Osteoblast (primary cell): ENCODE measurements around the gene RNF150. TPM values are rescaled to one million over a fixed set of nuclear protein-coding genes. Genes with fewer than 3 reads are reported as not detected.
"Not testable (repeated sequence)": the region's sequence is repeated elsewhere in the genome, so short reads cannot be mapped to it uniquely, and the experiment has no call there.

Source experiments
- DNase-seq: peaks from one replicate; pipeline ENCODE4 v3.0.0; 2011; ENCODE audit warnings: low spot score, mixed read lengths; ENCODE audit not compliant: insufficient read length; ENCODE audit errors: missing footprints
- H2AFZ ChIP-seq: 2 replicates; pipeline ENCODE4 v1.6.0; 2011; ENCODE audit warnings: mild to moderate bottlenecking, low read length
- H3K27ac ChIP-seq: 2 replicates; pipeline ENCODE4 v1.5.1; 2011; ENCODE audit warnings: mild to moderate bottlenecking, low read depth, low read length, moderate library complexity
- H3K27me3 ChIP-seq: 2 replicates; pipeline ENCODE4 v1.6.0; 2012; ENCODE audit warnings: mild to moderate bottlenecking, control low read depth, inconsistent platforms, low read length, moderate library complexity; ENCODE audit not compliant: insufficient read depth
- H3K36me3 ChIP-seq: 2 replicates; pipeline ENCODE4 v1.5.1; 2011; ENCODE audit warnings: mild to moderate bottlenecking, low read length, control low read depth, moderate library complexity; ENCODE audit not compliant: insufficient read depth
- H3K4me1 ChIP-seq: 2 replicates; pipeline ENCODE4 v1.5.1; 2011; ENCODE audit warnings: mild to moderate bottlenecking, low read length, control low read depth, moderate library complexity; ENCODE audit not compliant: insufficient read depth
- H3K4me2 ChIP-seq: 2 replicates; pipeline ENCODE4 v1.6.0; 2011; ENCODE audit warnings: mild to moderate bottlenecking, low read length; ENCODE audit not compliant: insufficient read depth
- H3K4me3 ChIP-seq: fragments of 200-600 bp; sonication (generic); 3 replicates; pipeline ENCODE4 v1.5.1; 2012; ENCODE audit warnings: mild to moderate bottlenecking, low read length, inconsistent platforms; ENCODE audit not compliant: insufficient read depth
- H3K79me2 ChIP-seq: 2 replicates; pipeline ENCODE4 v1.6.0; 2012; ENCODE audit warnings: mild to moderate bottlenecking, low read length, control low read depth, inconsistent platforms; ENCODE audit not compliant: insufficient read depth
- H3K9me3 ChIP-seq: 2 replicates; pipeline ENCODE4 v1.5.1; 2011; ENCODE audit warnings: low read depth, low read length, control low read depth
- H4K20me1 ChIP-seq: 2 replicates; pipeline ENCODE4 v1.6.0; 2012; ENCODE audit warnings: mild to moderate bottlenecking, low read length, control low read depth; ENCODE audit not compliant: insufficient read depth
- total RNA-seq: library from RNA; depleted of rRNA; stranded (reverse); fragments of >200 nt; gene quantifications from 2 replicates; pipeline ENCODE4 v1.2.3, GENCODE V29; 2012
- TF ChIP-seq, protein P1 (sequence below): IDR thresholded peaks from 2 replicates; pipeline ENCODE4 v1.5.1; 2011; ENCODE audit warnings: mild to moderate bottlenecking, low read depth, low read length, moderate library complexity; ENCODE audit errors: extremely low read depth

RNF150 gene
- total RNA-seq, 1 donor = 13.4 TPM

GRCh38 chr4:140812916-140813315, 320.4 kb downstream of the RNF150 start:
- no peaks in the 10 kb centered on the region for H3K79me2 ChIP-seq
- no peaks in the 10 kb centered on the region for H3K36me3 ChIP-seq
- H3K9me3 ChIP-seq = no peaks in the 10 kb centered on the region
- no peak overlapping the region for H3K4me2 ChIP-seq
- H3K27ac ChIP-seq = no peak overlapping the region
- no peak overlapping the region for H2AFZ ChIP-seq
- no peak overlapping the region for H3K4me3 ChIP-seq
- no peaks in the 10 kb centered on the region for H3K4me1 ChIP-seq
- DNase-seq = no peak
- no peaks in the 10 kb centered on the region for H4K20me1 ChIP-seq
- peaks cover 25% of the 10 kb centered on the region for H3K27me3 ChIP-seq
- TF ChIP-seq, protein P1, sequence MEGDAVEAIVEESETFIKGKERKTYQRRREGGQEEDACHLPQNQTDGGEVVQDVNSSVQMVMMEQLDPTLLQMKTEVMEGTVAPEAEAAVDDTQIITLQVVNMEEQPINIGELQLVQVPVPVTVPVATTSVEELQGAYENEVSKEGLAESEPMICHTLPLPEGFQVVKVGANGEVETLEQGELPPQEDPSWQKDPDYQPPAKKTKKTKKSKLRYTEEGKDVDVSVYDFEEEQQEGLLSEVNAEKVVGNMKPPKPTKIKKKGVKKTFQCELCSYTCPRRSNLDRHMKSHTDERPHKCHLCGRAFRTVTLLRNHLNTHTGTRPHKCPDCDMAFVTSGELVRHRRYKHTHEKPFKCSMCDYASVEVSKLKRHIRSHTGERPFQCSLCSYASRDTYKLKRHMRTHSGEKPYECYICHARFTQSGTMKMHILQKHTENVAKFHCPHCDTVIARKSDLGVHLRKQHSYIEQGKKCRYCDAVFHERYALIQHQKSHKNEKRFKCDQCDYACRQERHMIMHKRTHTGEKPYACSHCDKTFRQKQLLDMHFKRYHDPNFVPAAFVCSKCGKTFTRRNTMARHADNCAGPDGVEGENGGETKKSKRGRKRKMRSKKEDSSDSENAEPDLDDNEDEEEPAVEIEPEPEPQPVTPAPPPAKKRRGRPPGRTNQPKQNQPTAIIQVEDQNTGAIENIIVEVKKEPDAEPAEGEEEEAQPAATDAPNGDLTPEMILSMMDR = no peak

GRCh38 chr4:140811429-140811828, 321.8 kb downstream of the RNF150 start:
- Histone ChIP-seq H3K36me3 (no peaks in the 10 kb centered on the region), H2AFZ (no peak overlapping the region), H4K20me1 (no peaks in the 10 kb centered on the region), H3K4me3 (no peak overlapping the region), H3K9me3 (no peaks in the 10 kb centered on the region), H3K27ac (no peak overlapping the region), H3K27me3 (peaks cover 32% of the 10 kb centered on the region), H3K79me2 (no peaks in the 10 kb centered on the region), H3K4me1 (no peaks in the 10 kb centered on the region), H3K4me2 (no peak overlapping the region)
- TF ChIP-seq, protein P1 = no peak
- no peak for DNase-seq

GRCh38 chr4:140810591-140811169, 322.6 kb downstream of the RNF150 start:
- DNase-seq, H3K4me2 ChIP-seq, H3K36me3 ChIP-seq, H2AFZ ChIP-seq, H4K20me1 ChIP-seq, H3K9me3 ChIP-seq, H3K4me1 ChIP-seq, H3K79me2 ChIP-seq, H3K4me3 ChIP-seq, H3K27ac ChIP-seq: not testable (repeated sequence)
- peaks cover 32% of the 10 kb centered on the region for H3K27me3 ChIP-seq

Other genes starting within 250 kb of the RNF150 start
- gene ZNF330, start 87.4 kb upstream of the RNF150 start, total RNA-seq = 33.0 and 33.7 TPM in 2 replicates